Measurements from ENCODE around the gene GNB1. TPM values are rescaled to one million over a fixed set of nuclear protein-coding genes. Genes with fewer than 3 reads are reported as not detected.

The GNB1 gene
- total and polyA plus RNA-seq, 9 of the 15 experiments (the other 6 are each of a cell fraction or from before 2014, with no cell fraction given): 34.3 to 388 (median 114) TPM

- TF ChIP-seq CCNT2 (IDR thresholded peaks at IDR 0.05; ENCODE audit: borderline replicate concordance, extremely low read depth, insufficient read length, low read depth, low read length) (peak; percentile 53), CXXC5 (CRISPR knock-in tag; IDR thresholded peaks at IDR 0.05) (peak; percentile 59), NCOA6 (IDR thresholded peaks at IDR 0.05) (no peak), SAFB2 (IDR thresholded peaks at IDR 0.05; ENCODE audit: borderline replicate concordance, low read depth, low read length, severe bottlenecking) (no peak), SFPQ (IDR thresholded peaks at IDR 0.05; ENCODE audit: low read depth, low read length) (no peak), POLR2AphosphoS2 (IDR thresholded peaks at IDR 0.05; ENCODE audit: low read length) (no peak), ETS1 (conservative IDR thresholded peaks at IDR 0.05; ENCODE audit: control insufficient read depth, low read depth, low read length) (0 out of 2 replicates have a peak, but pooled peaks have one; percentile 26), ZNF668 (CRISPR knock-in tag; IDR thresholded peaks at IDR 0.05) (peak; percentile 44; the same call in 1 of the 2 replicates), ZNF830 (CRISPR knock-in tag; IDR thresholded peaks at IDR 0.05) (no peak), DPF2 (IDR thresholded peaks at IDR 0.05) (no peak), ZNF398 (CRISPR knock-in tag; IDR thresholded peaks at IDR 0.05) (no peak), LCOR (CRISPR knock-in tag; IDR thresholded peaks at IDR 0.05) (no peak), KLF10 (CRISPR knock-in tag; IDR thresholded peaks at IDR 0.05) (no peak), ZNF175 (CRISPR knock-in tag; IDR thresholded peaks at IDR 0.05; ENCODE audit: low read depth) (no peak), CBX8 (IDR thresholded peaks at IDR 0.05; ENCODE audit: borderline replicate concordance, extremely low read depth, low read depth, low read length, poor library complexity, severe bottlenecking) (no peak)
These were observed 108.3 kb downstream of the GNB1 start (continued) for GRCh38 chr1:1782399-1783221.
